ENCODE measurements around the gene BCKDK. TPM values are rescaled to one million over a fixed set of nuclear protein-coding genes. Genes with fewer than 3 reads are reported as not detected.

BCKDK gene
- total RNA-seq, 1 donor from 2014 or later: 44.9 TPM

- Mint-ChIP-seq H3K36me3 (ENCODE audit: low read depth, unreplicated experiment) (peaks cover 20% of the 10 kb centered on the region), H3K27me3 (ENCODE audit: low read depth, unreplicated experiment) (no peaks in the 10 kb centered on the region), H3K4me1 (ENCODE audit: low read depth, unreplicated experiment) (no peaks in the 10 kb centered on the region), H3K9me3 (ENCODE audit: unreplicated experiment) (no peaks in the 10 kb centered on the region), H3K4me3 (ENCODE audit: unreplicated experiment) (no peak overlapping the region), H3K27ac (ENCODE audit: unreplicated experiment) (no peak overlapping the region)
- Histone ChIP-seq H3K79me2 (ENCODE audit: insufficient read depth, low read length) (peaks cover 47% of the 10 kb centered on the region), H3K4me3 (ENCODE audit: insufficient read depth, low read depth, low read length) (no peak overlapping the region), H3K4me2 (ENCODE audit: low read length) (no peak overlapping the region), H3K4me1 (ENCODE audit: insufficient read depth, low read length) (peaks cover 8% of the 10 kb centered on the region), H4K20me1 (ENCODE audit: insufficient read depth, low read length) (peaks cover 71% of the 10 kb centered on the region), H3K27me3 (ENCODE audit: insufficient read depth, low read length) (no peaks in the 10 kb centered on the region), H3K27ac (ENCODE audit: low read depth, low read length) (no peak overlapping the region), H3K36me3 (ENCODE audit: insufficient read depth, low read length) (no peaks in the 10 kb centered on the region), H3K9me3 (ENCODE audit: insufficient read depth, low read depth, low read length) (no peaks in the 10 kb centered on the region), H3K9ac (ENCODE audit: low read length) (no peak overlapping the region), H2AFZ (ENCODE audit: low read depth, low read length) (no peak overlapping the region)
- DNase-seq (ENCODE audit: low read depth): no peak
- TF ChIP-seq CTCF (IDR thresholded peaks at IDR 0.05; ENCODE audit: insufficient read depth, low read depth, low read length) (no peak), EZH2 (IDR thresholded peaks at IDR 0.05; ENCODE audit: insufficient read depth, low read length) (no peak)
- FAIRE-seq: no peak
These were observed 25.7 kb upstream of the BCKDK start for GRCh38 chr16:31082368-31083045.

GRCh38 chr16:31083081-31083480 is 25.1 kb upstream of the BCKDK start:
- Mint-ChIP-seq H3K4me3 (ENCODE audit: unreplicated experiment) (no peak overlapping the region), H3K36me3 (ENCODE audit: low read depth, unreplicated experiment) (peaks cover 18% of the 10 kb centered on the region), H3K9me3 (ENCODE audit: unreplicated experiment) (no peaks in the 10 kb centered on the region), H3K27ac (ENCODE audit: unreplicated experiment) (no peak overlapping the region), H3K4me1 (ENCODE audit: low read depth, unreplicated experiment) (no peaks in the 10 kb centered on the region), H3K27me3 (ENCODE audit: low read depth, unreplicated experiment) (no peaks in the 10 kb centered on the region)
- Histone ChIP-seq H4K20me1 (ENCODE audit: insufficient read depth, low read length) (peaks cover 66% of the 10 kb centered on the region), H3K36me3 (ENCODE audit: insufficient read depth, low read length) (no peaks in the 10 kb centered on the region), H3K4me1 (ENCODE audit: insufficient read depth, low read length) (peaks cover 8% of the 10 kb centered on the region), H3K9ac (ENCODE audit: low read length) (no peak overlapping the region), H3K9me3 (ENCODE audit: insufficient read depth, low read depth, low read length) (no peaks in the 10 kb centered on the region), H3K4me3 (ENCODE audit: insufficient read depth, low read depth, low read length) (no peak overlapping the region), H3K27me3 (ENCODE audit: insufficient read depth, low read length) (no peaks in the 10 kb centered on the region), H3K27ac (ENCODE audit: low read depth, low read length) (no peak overlapping the region), H3K79me2 (ENCODE audit: insufficient read depth, low read length) (peaks cover 41% of the 10 kb centered on the region), H2AFZ (ENCODE audit: low read depth, low read length) (no peak overlapping the region), H3K4me2 (ENCODE audit: low read length) (no peak overlapping the region)
- TF ChIP-seq EZH2 (IDR thresholded peaks at IDR 0.05; ENCODE audit: insufficient read depth, low read length) (no peak), CTCF (IDR thresholded peaks at IDR 0.05; ENCODE audit: insufficient read depth, low read depth, low read length) (no peak)
- DNase-seq (ENCODE audit: low read depth): no peak
- no peak for FAIRE-seq

GRCh38 chr16:31083556-31083955 is 24.6 kb upstream of the BCKDK start:
- no peak overlapping the region for H3K27ac Mint-ChIP-seq (ENCODE audit: unreplicated experiment)
- Histone ChIP-seq H3K27me3 (ENCODE audit: insufficient read depth, low read length) (no peaks in the 10 kb centered on the region), H2AFZ (ENCODE audit: low read depth, low read length) (no peak overlapping the region), H3K9ac (ENCODE audit: low read length) (no peak overlapping the region), H3K4me1 (ENCODE audit: insufficient read depth, low read length) (peaks cover 8% of the 10 kb centered on the region), H3K4me3 (ENCODE audit: insufficient read depth, low read depth, low read length) (no peak overlapping the region), H3K36me3 (ENCODE audit: insufficient read depth, low read length) (no peaks in the 10 kb centered on the region), H3K27ac (ENCODE audit: low read depth, low read length) (no peak overlapping the region), H3K4me2 (ENCODE audit: low read length) (no peak overlapping the region), H3K9me3 (ENCODE audit: insufficient read depth, low read depth, low read length) (no peaks in the 10 kb centered on the region), H3K79me2 (ENCODE audit: insufficient read depth, low read length) (peaks cover 39% of the 10 kb centered on the region), H4K20me1 (ENCODE audit: insufficient read depth, low read length) (peaks cover 61% of the 10 kb centered on the region)
- no peaks in the 10 kb centered on the region for H3K4me1 Mint-ChIP-seq (ENCODE audit: low read depth, unreplicated experiment)
- DNase-seq (ENCODE audit: low read depth): no peak
- H3K27me3 Mint-ChIP-seq (ENCODE audit: low read depth, unreplicated experiment): no peaks in the 10 kb centered on the region
- TF ChIP-seq EZH2 (IDR thresholded peaks at IDR 0.05; ENCODE audit: insufficient read depth, low read length): no peak
- no peak for TF ChIP-seq CTCF (IDR thresholded peaks at IDR 0.05; ENCODE audit: insufficient read depth, low read depth, low read length)
- H3K9me3 Mint-ChIP-seq (ENCODE audit: unreplicated experiment): no peaks in the 10 kb centered on the region
- no peak for FAIRE-seq
- H3K36me3 Mint-ChIP-seq (ENCODE audit: low read depth, unreplicated experiment): peaks cover 16% of the 10 kb centered on the region
- H3K4me3 Mint-ChIP-seq (ENCODE audit: unreplicated experiment): no peak overlapping the region

Data from astrocyte (in vitro differentiated cells and primary cell).